Cardiac fibroblast (primary cell): ENCODE measurements around the gene CRMP1.

ENCODE experiments used
- DNase-seq, 2 donors: peaks; one replicate each; pipeline versions ENCODE4 v3.0.0 to v3.0.0-alpha.2; 2010; ENCODE audit warnings: low read depth in 2 of 2
- H3K4me3 ChIP-seq, 2 donors: replicated peaks in 1 of 2; 1 replicate in 1 of 2; 2 replicates in 1 of 2; pipeline ENCODE4 v1.5.1; 2011; ENCODE audit warnings: low read depth in 2 of 2, low read length in 2 of 2, mild to moderate bottlenecking in 2 of 2, moderate library complexity in 1 of 2
- CTCF ChIP-seq: IDR thresholded peaks from one replicate; pipeline ENCODE4 v1.5.1; 2011; ENCODE audit warnings: low read depth, mild to moderate bottlenecking, low read length, inconsistent platforms

The CRMP1 gene

DNA sequence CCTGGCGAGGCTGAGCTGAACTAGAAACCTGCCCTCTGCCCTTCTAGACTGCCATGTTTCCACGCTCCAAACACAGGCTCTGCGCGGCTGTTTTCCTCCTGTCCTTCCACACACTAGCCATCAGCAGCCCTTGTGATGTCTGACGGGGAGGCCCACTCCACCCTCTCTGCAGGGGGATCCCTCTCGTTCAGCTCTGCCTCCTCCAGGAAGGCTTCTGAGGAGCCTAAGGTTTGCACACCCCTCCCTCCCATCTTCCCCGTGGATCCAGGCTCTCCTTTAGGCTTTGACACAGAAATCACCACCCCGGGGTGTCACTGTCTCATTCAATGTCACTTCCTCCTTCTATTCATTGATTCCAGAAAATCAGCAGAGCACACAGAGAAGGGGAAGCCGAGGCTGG lies 38.6 kb upstream of the CRMP1 start:
- TF ChIP-seq CTCF, result no peak

GRCh38 chr4:5930876-5931275 lies 38.0 kb upstream of the CRMP1 start:
- H3K4me3 ChIP-seq, result no peak overlapping the region
- no peak for DNase-seq
- TF ChIP-seq CTCF, result no peak

More for the DNA sequence above, 38.6 kb upstream of the CRMP1 start:
- H3K4me3 ChIP-seq, result no peak overlapping the region
- DNase-seq, result no peak

DNA sequence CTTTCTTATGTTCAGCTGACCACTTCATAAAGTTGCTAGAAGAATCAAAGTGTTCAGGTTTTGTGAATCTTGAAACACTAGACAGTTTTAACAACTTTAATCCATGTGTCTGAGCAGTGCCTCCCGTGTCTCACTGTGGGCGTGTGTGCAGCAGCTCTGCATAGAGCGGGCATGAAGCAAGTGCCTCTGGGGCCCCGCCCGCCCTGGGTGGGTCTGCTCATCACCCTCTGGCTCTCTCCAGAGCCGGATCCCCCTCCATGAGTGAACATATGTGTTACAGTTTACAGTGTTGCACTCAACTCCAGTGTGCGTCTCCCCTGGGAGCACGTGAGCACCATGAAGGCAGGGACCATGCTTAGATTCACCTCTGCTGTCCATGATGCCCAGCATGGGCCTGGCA lies 37.6 kb upstream of the CRMP1 start:
- H3K4me3 ChIP-seq, result no peak overlapping the region
- no peak for TF ChIP-seq CTCF
- DNase-seq, result no peak

DNA sequence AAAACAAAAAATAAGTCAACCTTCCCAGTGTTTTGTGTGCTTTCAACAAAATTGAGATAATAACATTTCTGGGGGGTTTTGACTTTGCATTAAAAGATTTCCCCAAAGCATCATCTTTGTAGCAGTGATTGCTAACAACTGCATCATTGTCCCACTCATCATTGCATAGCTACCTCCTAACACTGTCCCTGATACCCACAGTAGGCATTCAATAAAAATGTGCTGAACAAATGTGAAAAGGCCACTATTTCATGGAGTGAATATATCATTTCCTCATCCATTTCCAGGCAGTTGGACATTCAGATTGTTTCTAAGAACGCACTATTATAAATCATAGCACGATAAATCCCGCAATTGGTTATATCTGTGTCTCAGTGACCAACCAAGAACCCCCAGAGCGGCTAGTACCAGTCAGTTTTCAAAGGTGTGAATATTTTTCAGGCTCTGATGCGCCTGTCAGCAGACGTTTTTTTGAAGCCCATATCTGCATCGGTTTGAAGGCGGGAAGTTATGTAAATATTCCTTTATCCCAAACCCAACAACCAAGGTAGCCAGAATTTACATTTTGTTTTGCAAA lies 36.0 kb upstream of the CRMP1 start:
- DNase-seq, result no peak
- no peak overlapping the region for H3K4me3 ChIP-seq
- TF ChIP-seq CTCF, result no peak

DNA sequence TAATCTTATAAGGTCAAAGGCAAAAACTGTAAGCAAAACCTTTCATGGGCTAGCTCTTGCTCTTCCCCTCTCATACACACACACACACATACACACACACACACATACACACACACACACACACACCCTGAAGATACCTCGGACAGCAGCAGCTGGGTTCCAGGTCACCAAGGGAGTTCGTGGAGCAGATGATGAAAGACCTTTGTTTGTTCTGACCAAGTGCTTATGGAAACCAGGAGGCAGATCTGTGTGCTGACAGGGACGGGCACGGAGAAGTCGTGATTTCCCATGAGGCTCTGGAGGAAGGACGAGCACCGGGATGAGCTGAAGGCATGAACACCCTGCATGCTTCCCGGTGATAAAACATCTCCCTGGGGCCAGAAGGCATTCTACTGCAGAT lies 35.4 kb upstream of the CRMP1 start:
- no peak for TF ChIP-seq CTCF
- no peak overlapping the region for H3K4me3 ChIP-seq
- DNase-seq, result no peak

DNA sequence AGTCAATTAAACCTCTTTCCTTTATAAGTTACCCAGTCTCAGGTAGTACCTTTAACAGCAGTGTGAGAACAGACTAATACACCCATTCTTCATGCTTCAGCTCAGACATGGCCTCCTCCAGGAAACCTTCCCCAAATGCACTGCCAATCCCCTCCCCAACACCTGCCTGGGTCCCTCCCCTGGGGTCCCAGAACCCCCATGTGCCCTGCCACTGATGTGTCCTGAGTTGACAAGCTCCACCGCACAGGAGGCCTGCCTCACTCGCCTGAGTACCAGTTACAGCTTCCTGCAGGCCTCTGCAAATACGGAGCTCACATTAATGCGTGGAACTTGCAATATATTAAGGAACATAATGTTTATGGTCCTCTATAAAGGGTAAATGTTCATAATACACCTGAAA lies 34.9 kb upstream of the CRMP1 start:
- no peak for DNase-seq
- H3K4me3 ChIP-seq, result no peak overlapping the region
- no peak for TF ChIP-seq CTCF

GRCh38 chr4:5927116-5927515 lies 34.2 kb upstream of the CRMP1 start:
- TF ChIP-seq CTCF, result no peak
- DNase-seq, result no peak
- H3K4me3 ChIP-seq, result no peak overlapping the region
